Heart right ventricle (tissue), 16 donors: ENCODE results near the gene SOS2. TPM values are rescaled to one million over a fixed set of nuclear protein-coding genes. Genes with fewer than 3 reads are reported as not detected.

ENCODE experiments used
- ATAC-seq, 8 donors: fragments of 200-7000 bp; cut with Tn5 transposase; one replicate each; pipeline ENCODE4 v1.9.1; 2020; ENCODE audit warnings: mild to moderate bottlenecking in 8 of 8, moderate library complexity in 8 of 8, moderate number of reproducible peaks in 1 of 8
- DNase-seq, 2 donors: peaks; one replicate each; pipeline ENCODE4 v3.0.0-alpha.2; 2020
- H3K27ac ChIP-seq, 10 donors: fragments of 200-600 bp; sonication (generic) in 2 of 10; one replicate each; pipeline versions ENCODE4 v1.5.0 to v1.8.0; 2020 to 2022; ENCODE audit warnings: mild to moderate bottlenecking in 3 of 10
- H3K27me3 ChIP-seq, 7 donors: fragments of 200-600 bp; one replicate each; pipeline ENCODE4 v1.8.0; 2021 to 2022; ENCODE audit warnings: mild to moderate bottlenecking in 2 of 7
- H3K36me3 ChIP-seq, 9 donors: fragments of 200-600 bp; sonication (generic) in 1 of 9; one replicate each; pipeline versions ENCODE4 v1.5.0 to v1.8.0; 2020 to 2022; ENCODE audit warnings: mild to moderate bottlenecking in 2 of 9
- H3K4me1 ChIP-seq, 9 donors: fragments of 200-600 bp; sonication (generic) in 1 of 9; one replicate each; pipeline versions ENCODE4 v1.5.0 to v1.8.0; 2020 to 2022; ENCODE audit warnings: mild to moderate bottlenecking in 4 of 9
- H3K4me3 ChIP-seq, 10 donors: fragments of 200-600 bp; sonication (generic) in 2 of 10; one replicate each; pipeline versions ENCODE4 v1.5.0 to v1.8.0; 2020 to 2022; ENCODE audit warnings: mild to moderate bottlenecking in 7 of 10, moderate library complexity in 2 of 10
- H3K9me3 ChIP-seq, 11 donors: fragments of 200-600 bp in 10 of 11; sonication (generic) in 2 of 11; one replicate each; pipeline versions ENCODE4 v1.5.0 to v1.8.0; 2013 to 2022; ENCODE audit warnings: mild to moderate bottlenecking in 2 of 11, control low read depth in 1 of 11, moderate library complexity in 1 of 11
- WGBS, 2 donors: extraction: QIAGEN DNeasy Blood & Tissue Kit; methylation state at CpG; one replicate each; pipeline ENCODE4 v1.1.7; 2013; ENCODE audit warnings: inconsistent platforms in 1 of 2; 5-methylcytosine and 5-hydroxymethylcytosine counted together
- intact Hi-C, 10 donors: fragments of 100-400 bp; cut with DNase I; formaldehyde crosslinking; loops; one replicate each; pipeline versions ENCODE4 v1.11.1 to v1.14.2; 2022
- polyA plus RNA-seq, 2 donors: library from polyadenylated mRNA; stranded (reverse); fragments of 200-250 nt; gene quantifications; one replicate each; pipeline ENCODE4 v1.2.3, GENCODE V29; 2013
- total RNA-seq, 10 donors: library from RNA; stranded (reverse); fragmentation: NEBNext Ultra II Directional in 3 of 10; extraction: Animal tissue kit (Norgen Biotek cat#: 25700) in 3 of 10; gene quantifications; one replicate each; pipeline versions ENCODE4 v1.2.1 to v1.2.4, GENCODE V29; 2021 to 2023
- TF ChIP-seq, protein P1 (sequence below), 9 donors: fragments of 200-600 bp; sonication (generic) in 2 of 9; IDR thresholded peaks; one replicate each; pipeline versions ENCODE4 v1.5.0 to v1.8.0; 2021 to 2022; ENCODE audit warnings: antibody characterized with exemption in 9 of 9, mild to moderate bottlenecking in 5 of 9, moderate library complexity in 1 of 9
- donor health status: Arrhythmogenic right ventricular cardiomyopathy.
- donor health status: ischemic (EF 13 %, LVEDD 7.1; RV severe dilation, severe dysfunction).
- donor health status: healthy with polysubstance abuse.
- donor health status: DM: no; HTN: yes; CAD: no.
- donor health status: DM: no; HTN: no; CAD: no.
- donor health status: ischemic (EF 25% LVEDD 6.9; RV normal size, moderate dysfunction).
- donor health status: ischemic (EF 25% LVEDD 5.7; RV mildly dilated, moderate dysfunction).
- donor health status: healthy.
- donor health status: DM: yes; HTN: yes; CAD: no.
- donor health status: Ischemic cardiomyopathy.
- donor health status: ischemic (EF 35%, LVEDD 5.7; RV mildly dilated, moderate dysfunction).
- donor health status: nonischemic (EF 11% LVEDD 7.7; RV severe dilation, severe dysfunction).
- donor health status: DM: yes; HTN: yes; CAD: no.
- donor health status: PGD.
- donor health status: ischemic (EF 29% LVEDD 5.4; RV normal size, mild dysfunction).
- donor health status: nonischemic (EF 23%, LVEDD 6.1; RV moderate dilation, normal function).

SOS2 gene
- total and polyA plus RNA-seq, 12 donors, result 10.1 to 40.0 (median 32.3) TPM

DNA sequence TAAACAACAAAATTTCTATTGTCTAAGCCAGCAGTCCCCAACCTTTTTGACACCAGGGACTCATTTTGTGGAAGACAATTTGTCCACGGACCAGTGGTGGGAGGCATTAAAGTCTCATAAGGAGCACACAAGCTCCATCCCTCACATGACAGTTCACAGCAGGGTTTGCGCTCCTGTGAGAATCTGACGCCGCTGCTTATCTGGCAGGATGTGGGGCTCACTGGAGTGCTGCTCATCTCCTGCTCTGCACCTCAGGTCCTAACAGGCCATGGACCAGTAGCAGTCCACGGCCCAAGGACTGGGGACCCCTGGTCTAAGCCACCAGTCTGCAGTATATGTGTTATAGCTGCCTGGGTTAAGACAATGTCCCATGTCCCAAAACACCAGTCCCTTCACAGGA, 142.2 kb downstream of the SOS2 start:
- Histone ChIP-seq H3K36me3 (peaks cover 0 to 12% (median 0%) of the 10 kb centered on the region in 9 donors), H3K27ac (no peak overlapping the region), H3K9me3 (no peaks in the 10 kb centered on the region), H3K4me3 (no peak overlapping the region), H3K27me3 (no peaks in the 10 kb centered on the region), H3K4me1 (peaks cover 0 to 21% (median 0%) of the 10 kb centered on the region in 9 donors)
- TF ChIP-seq, protein P1, sequence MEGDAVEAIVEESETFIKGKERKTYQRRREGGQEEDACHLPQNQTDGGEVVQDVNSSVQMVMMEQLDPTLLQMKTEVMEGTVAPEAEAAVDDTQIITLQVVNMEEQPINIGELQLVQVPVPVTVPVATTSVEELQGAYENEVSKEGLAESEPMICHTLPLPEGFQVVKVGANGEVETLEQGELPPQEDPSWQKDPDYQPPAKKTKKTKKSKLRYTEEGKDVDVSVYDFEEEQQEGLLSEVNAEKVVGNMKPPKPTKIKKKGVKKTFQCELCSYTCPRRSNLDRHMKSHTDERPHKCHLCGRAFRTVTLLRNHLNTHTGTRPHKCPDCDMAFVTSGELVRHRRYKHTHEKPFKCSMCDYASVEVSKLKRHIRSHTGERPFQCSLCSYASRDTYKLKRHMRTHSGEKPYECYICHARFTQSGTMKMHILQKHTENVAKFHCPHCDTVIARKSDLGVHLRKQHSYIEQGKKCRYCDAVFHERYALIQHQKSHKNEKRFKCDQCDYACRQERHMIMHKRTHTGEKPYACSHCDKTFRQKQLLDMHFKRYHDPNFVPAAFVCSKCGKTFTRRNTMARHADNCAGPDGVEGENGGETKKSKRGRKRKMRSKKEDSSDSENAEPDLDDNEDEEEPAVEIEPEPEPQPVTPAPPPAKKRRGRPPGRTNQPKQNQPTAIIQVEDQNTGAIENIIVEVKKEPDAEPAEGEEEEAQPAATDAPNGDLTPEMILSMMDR (IDR thresholded peaks at IDR 0.05), result no peak
- intact Hi-C loops, result no loop called here
- DNase-seq (no peak), ATAC-seq (no peak)
- 87 to 91% methylated on average over 5 of the region's 5 CpGs for WGBS, 2 donors

DNA sequence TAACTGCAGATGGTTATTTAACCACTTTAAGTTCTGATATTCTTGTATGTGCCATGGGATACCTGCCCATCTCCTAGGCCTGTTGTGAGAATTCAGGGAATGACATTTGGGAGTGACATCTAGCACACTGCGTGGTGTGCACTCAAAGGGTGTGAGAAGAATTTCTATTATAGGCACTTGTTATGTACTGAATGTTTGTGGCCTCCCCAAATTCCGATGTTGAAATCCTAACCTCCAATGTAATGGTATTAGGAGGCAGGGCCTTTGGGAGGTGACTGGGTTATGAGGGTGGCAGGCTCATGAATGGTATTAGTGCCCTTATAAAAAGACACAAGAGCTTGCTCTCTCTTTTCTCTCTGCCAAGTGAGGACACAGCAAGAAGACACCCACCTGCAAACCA, 142.6 kb downstream of the SOS2 start:
- TF ChIP-seq, protein P1 (IDR thresholded peaks at IDR 0.05), result no peak
- WGBS, 2 donors, result 48 to 73% methylated on average over 2 of the region's 2 CpGs
- H3K27ac ChIP-seq, result no peak overlapping the region
- no peak overlapping the region for H3K4me3 ChIP-seq
- no peak for ATAC-seq
- peaks cover 0 to 12% (median 0%) of the 10 kb centered on the region in 9 donors for H3K36me3 ChIP-seq
- intact Hi-C loops, result no loop called here
- no peaks in the 10 kb centered on the region for H3K9me3 ChIP-seq
- no peak for DNase-seq
- H3K27me3 ChIP-seq, result no peaks in the 10 kb centered on the region
- peaks cover 0 to 25% (median 0%) of the 10 kb centered on the region in 9 donors for H3K4me1 ChIP-seq

DNA sequence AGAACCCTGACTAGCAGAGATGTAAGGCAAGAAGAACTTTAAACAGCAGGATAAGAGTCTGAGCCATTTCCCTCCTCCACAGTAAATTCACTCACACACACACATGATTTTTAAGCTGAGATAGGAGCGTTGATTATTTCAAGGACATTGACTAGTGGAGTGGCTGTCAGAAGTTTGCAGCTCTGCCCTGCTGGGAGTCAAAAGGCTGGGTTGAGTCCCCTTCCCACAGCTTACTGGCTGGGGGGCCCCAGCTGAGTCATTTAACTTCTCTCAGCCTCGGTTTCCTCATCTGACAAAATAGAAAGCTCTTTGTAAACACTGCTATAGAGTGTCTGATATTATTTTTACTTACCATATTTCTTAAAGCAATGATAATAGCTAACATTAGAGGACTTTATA, 143.3 kb downstream of the SOS2 start:
- peaks cover 0 to 12% (median 0%) of the 10 kb centered on the region in 9 donors for H3K36me3 ChIP-seq
- no peak overlapping the region for H3K4me3 ChIP-seq
- H3K27ac ChIP-seq, result peak overlapping the region in 1 of 10 donors; percentile 45
- intact Hi-C loops, result no loop called here
- H3K27me3 ChIP-seq, result no peaks in the 10 kb centered on the region
- H3K9me3 ChIP-seq, result no peaks in the 10 kb centered on the region
- 79 to 87% methylated on average over 2 of the region's 2 CpGs for WGBS, 2 donors
- TF ChIP-seq, protein P1 (IDR thresholded peaks at IDR 0.05), result no peak
- DNase-seq (no peak), ATAC-seq (no peak)
- peaks cover 0 to 32% (median 0%) of the 10 kb centered on the region in 9 donors for H3K4me1 ChIP-seq

DNA sequence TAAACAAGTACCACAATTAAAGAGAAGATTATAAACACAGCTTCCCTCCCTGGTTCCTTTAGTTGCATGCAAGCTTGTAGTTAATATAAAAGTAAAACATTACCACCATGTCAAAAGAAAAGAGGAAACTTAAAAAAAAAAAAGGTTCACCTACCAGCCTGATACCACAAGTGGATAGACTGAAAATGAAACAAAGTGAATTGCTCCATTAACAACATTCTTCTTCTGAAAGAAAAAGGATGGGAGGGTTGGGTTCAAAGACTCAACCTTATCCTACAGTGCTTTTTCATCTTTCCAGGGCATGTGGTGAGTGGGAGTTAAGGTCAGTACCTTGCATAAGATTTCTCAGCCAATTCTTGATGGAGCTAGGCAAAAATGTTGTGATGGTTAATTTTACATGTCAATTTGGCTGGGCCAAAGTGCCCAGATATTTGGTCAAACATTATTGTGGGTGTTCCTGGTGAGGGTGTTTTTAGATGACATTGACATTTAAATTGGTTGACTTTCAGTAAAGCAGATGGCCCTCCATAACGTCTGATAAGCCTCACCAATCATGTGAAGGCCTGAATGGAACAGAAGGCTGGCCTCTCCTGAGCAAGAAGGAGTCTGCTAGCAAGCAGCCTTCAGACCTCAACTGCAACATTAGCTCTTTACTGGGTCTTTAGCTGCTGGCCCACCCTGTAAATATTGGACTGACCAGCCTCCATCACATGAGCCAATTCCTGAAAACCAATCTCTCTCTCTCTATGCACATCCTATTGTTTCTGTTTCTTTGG, 143.8 kb downstream of the SOS2 start:
- H3K9me3 ChIP-seq, result no peaks in the 10 kb centered on the region
- ATAC-seq (no peak), DNase-seq (no peak)
- H3K4me1 ChIP-seq, result peaks cover 0 to 32% (median 0%) of the 10 kb centered on the region in 9 donors
- peak overlapping the region in 1 of 10 donors; percentile 45 for H3K27ac ChIP-seq
- H3K27me3 ChIP-seq, result no peaks in the 10 kb centered on the region
- no peak overlapping the region for H3K4me3 ChIP-seq
- intact Hi-C loops, result no loop called here
- TF ChIP-seq, protein P1 (IDR thresholded peaks at IDR 0.05), result no peak
- WGBS, 2 donors, result 57 to 79% methylated on average over 1 of the region's 1 CpG
- H3K36me3 ChIP-seq, result peaks cover 0 to 12% (median 0%) of the 10 kb centered on the region in 9 donors
